ENCODE measurements around the gene ADAMTS3.

- TF ChIP-seq CTCF (IDR thresholded peaks at IDR 0.05) = no peak
- no peak for TF ChIP-seq RFX5 (IDR thresholded peaks at IDR 0.05)
- no peak for TF ChIP-seq EHF (CRISPR knock-in tag; IDR thresholded peaks at IDR 0.05)
- TF ChIP-seq REST (IDR thresholded peaks at IDR 0.05) = no peak
- no peak for TF ChIP-seq EHMT2 (IDR thresholded peaks at IDR 0.05; ENCODE audit: low read depth)
- no peak for TF ChIP-seq POLR2A (IDR thresholded peaks at IDR 0.05; ENCODE audit: low read length)
- no peak for TF ChIP-seq PBX3 (IDR thresholded peaks at IDR 0.05)
- TF ChIP-seq RAD21 (conservative IDR thresholded peaks at IDR 0.05 in 1 of 2, IDR thresholded peaks at IDR 0.05 in 1 of 2) = no peak
- no peak for TF ChIP-seq BHLHE40 (IDR thresholded peaks at IDR 0.05; ENCODE audit: low read depth, low read length)
- TF ChIP-seq MAX (IDR thresholded peaks at IDR 0.05) = no peak
- no peak for TF ChIP-seq ESRRA (IDR thresholded peaks at IDR 0.05; ENCODE audit: borderline replicate concordance, low read length)
- no peak for TF ChIP-seq EP300 (IDR thresholded peaks at IDR 0.05)
Observed at GRCh38 chr4:72325215-72325614, 243.8 kb downstream of the ADAMTS3 start.
